SK-N-SH (cell line): Measurements from ENCODE around the gene AJM1.

ENCODE experiments used
- CHD2 ChIP-seq: fragments of 150-350 bp; IDR thresholded peaks from 2 replicates; pipeline ENCODE4 v1.6.1; 2018; ENCODE audit warnings: low read length; ENCODE audit not compliant: partially characterized antibody
- EZH2phosphoT487 ChIP-seq: fragments of 200-600 bp; sonication (generic); IDR thresholded peaks from 2 replicates; pipeline ENCODE4 v1.6.1; 2017; ENCODE audit warnings: low read depth, mixed run types, mild to moderate bottlenecking, antibody characterized with exemption, moderate library complexity, borderline replicate concordance
- GABPA ChIP-seq: IDR thresholded peaks from 2 replicates; pipeline ENCODE4 v1.4.0; 2012; ENCODE audit warnings: low read depth, mild to moderate bottlenecking
- POLR2AphosphoS5 ChIP-seq: IDR thresholded peaks from 2 replicates; pipeline ENCODE4 v1.6.1; 2012; ENCODE audit warnings: low read depth, low read length
- RAD21 ChIP-seq: IDR thresholded peaks from 2 replicates; pipeline ENCODE4 v1.6.1; 2012; ENCODE audit warnings: mild to moderate bottlenecking, low read length
- SMC3 ChIP-seq: IDR thresholded peaks from 2 replicates; pipeline ENCODE4 v1.6.1; 2012; ENCODE audit warnings: low read depth, low read length, improper control_type of control experiment
- TCF12 ChIP-seq: IDR thresholded peaks from 2 replicates; pipeline ENCODE4 v1.4.0; 2012
- TF ChIP-seq, protein P1 (sequence below): IDR thresholded peaks from 2 replicates; pipeline ENCODE4 v1.4.0; 2012; ENCODE audit warnings: low read depth, borderline replicate concordance
- TF ChIP-seq, protein P2 (sequence below): fragments of 200-600 bp; sonication (generic); IDR thresholded peaks from 2 replicates; pipeline ENCODE4 v1.6.1; 2017; ENCODE audit warnings: antibody characterized with exemption, mild to moderate bottlenecking, moderate library complexity
- TF ChIP-seq, protein P3 (sequence below): IDR thresholded peaks from 2 replicates; pipeline ENCODE4 v1.6.1; 2012; ENCODE audit warnings: mild to moderate bottlenecking, low read depth, low read length, moderate library complexity

DNA sequence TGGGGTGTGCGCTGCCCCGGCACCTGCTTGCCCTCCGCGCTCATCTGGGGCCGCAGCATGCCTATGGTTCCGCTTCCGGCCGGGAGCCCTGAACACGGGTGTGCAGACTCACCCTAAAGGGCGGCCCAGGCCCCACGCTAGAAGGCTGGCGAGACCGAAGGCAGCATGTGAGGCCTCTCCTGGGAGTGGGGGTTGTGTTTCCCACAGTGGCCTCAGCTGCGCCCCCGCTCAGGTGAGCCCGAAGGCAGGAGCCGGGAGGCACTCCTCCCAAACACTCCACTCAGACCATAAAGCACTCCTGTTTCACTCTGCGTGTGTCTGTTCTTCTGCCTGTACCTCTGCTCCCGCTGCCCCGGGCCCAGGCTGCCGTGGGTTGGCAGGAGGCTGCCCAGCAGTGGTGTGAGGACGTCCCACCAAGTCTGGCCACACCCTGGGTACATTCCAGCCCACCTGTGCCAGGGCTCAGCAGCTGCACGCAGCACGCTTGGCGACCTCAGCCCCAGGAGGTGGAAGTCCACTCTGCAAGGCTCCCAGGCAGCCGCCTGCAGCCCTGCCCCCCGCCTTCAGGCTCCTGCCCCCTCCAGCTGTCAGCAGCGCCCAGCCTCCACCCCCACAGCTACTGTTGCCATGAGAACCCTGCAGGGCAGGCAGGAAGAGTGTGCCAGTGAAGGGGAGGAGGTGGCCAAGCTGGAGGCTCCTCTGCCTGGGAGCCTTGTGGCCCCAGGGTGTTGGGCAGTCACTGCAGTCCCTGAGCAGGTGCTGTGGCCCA, 1.2 kb upstream of the AJM1 start:
- TF ChIP-seq, protein P1, sequence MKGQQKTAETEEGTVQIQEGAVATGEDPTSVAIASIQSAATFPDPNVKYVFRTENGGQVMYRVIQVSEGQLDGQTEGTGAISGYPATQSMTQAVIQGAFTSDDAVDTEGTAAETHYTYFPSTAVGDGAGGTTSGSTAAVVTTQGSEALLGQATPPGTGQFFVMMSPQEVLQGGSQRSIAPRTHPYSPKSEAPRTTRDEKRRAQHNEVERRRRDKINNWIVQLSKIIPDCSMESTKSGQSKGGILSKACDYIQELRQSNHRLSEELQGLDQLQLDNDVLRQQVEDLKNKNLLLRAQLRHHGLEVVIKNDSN: no peak
- TF ChIP-seq GABPA (no peak), RAD21 (no peak), EZH2phosphoT487 (no peak), CHD2 (peak; percentile 52), POLR2AphosphoS5 (no peak; the same call in 1 of the 2 replicates), TCF12 (0 out of 2 replicates have a peak, but pooled peaks have one; percentile 23), SMC3 (no peak)
- TF ChIP-seq, protein P2, sequence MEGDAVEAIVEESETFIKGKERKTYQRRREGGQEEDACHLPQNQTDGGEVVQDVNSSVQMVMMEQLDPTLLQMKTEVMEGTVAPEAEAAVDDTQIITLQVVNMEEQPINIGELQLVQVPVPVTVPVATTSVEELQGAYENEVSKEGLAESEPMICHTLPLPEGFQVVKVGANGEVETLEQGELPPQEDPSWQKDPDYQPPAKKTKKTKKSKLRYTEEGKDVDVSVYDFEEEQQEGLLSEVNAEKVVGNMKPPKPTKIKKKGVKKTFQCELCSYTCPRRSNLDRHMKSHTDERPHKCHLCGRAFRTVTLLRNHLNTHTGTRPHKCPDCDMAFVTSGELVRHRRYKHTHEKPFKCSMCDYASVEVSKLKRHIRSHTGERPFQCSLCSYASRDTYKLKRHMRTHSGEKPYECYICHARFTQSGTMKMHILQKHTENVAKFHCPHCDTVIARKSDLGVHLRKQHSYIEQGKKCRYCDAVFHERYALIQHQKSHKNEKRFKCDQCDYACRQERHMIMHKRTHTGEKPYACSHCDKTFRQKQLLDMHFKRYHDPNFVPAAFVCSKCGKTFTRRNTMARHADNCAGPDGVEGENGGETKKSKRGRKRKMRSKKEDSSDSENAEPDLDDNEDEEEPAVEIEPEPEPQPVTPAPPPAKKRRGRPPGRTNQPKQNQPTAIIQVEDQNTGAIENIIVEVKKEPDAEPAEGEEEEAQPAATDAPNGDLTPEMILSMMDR: no peak
- TF ChIP-seq, protein P3, sequence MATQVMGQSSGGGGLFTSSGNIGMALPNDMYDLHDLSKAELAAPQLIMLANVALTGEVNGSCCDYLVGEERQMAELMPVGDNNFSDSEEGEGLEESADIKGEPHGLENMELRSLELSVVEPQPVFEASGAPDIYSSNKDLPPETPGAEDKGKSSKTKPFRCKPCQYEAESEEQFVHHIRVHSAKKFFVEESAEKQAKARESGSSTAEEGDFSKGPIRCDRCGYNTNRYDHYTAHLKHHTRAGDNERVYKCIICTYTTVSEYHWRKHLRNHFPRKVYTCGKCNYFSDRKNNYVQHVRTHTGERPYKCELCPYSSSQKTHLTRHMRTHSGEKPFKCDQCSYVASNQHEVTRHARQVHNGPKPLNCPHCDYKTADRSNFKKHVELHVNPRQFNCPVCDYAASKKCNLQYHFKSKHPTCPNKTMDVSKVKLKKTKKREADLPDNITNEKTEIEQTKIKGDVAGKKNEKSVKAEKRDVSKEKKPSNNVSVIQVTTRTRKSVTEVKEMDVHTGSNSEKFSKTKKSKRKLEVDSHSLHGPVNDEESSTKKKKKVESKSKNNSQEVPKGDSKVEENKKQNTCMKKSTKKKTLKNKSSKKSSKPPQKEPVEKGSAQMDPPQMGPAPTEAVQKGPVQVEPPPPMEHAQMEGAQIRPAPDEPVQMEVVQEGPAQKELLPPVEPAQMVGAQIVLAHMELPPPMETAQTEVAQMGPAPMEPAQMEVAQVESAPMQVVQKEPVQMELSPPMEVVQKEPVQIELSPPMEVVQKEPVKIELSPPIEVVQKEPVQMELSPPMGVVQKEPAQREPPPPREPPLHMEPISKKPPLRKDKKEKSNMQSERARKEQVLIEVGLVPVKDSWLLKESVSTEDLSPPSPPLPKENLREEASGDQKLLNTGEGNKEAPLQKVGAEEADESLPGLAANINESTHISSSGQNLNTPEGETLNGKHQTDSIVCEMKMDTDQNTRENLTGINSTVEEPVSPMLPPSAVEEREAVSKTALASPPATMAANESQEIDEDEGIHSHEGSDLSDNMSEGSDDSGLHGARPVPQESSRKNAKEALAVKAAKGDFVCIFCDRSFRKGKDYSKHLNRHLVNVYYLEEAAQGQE: no peak
